ENCODE measurements around the gene PRDX2.

The PRDX2 gene

DNA sequence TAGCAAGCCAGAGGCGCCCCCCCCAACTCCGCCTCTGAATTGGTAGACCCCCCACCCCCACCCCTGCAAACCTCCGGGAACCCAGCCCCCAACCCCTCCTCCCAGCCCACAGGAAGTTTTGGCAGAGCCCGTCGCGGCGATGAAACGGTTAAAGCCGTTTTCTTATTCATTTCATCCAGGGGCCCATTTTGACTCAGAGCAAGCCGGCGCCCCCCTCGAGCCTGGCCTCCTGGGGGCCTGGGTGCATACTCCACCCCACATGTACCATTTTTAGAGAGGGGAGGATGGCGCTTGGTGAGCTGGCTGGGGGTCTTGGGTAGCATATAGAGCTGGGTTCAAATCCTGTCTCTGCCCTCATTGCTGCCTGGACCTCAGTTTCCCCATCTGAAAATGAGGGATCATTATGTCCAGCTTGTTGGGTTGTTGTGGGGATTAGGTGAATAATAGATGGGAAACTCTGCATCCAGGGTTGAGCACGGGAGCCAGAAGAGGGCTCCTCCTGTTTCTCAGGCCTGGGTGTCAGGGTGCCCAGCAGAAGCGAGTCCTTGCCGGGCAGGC lies 18.2 kb downstream of the PRDX2 start:
- H3K9ac ChIP-seq (ENCODE audit: low read depth, low read length) = no peak overlapping the region
- H3K4me1 ChIP-seq (ENCODE audit: insufficient read depth, low read length) = peaks cover 13% of the 10 kb centered on the region
- H3K36me3 ChIP-seq (ENCODE audit: insufficient read depth, low read length) = no peaks in the 10 kb centered on the region
- H3K9me3 ChIP-seq (ENCODE audit: control insufficient read depth, insufficient read depth, low read length) = no peaks in the 10 kb centered on the region

DNA sequence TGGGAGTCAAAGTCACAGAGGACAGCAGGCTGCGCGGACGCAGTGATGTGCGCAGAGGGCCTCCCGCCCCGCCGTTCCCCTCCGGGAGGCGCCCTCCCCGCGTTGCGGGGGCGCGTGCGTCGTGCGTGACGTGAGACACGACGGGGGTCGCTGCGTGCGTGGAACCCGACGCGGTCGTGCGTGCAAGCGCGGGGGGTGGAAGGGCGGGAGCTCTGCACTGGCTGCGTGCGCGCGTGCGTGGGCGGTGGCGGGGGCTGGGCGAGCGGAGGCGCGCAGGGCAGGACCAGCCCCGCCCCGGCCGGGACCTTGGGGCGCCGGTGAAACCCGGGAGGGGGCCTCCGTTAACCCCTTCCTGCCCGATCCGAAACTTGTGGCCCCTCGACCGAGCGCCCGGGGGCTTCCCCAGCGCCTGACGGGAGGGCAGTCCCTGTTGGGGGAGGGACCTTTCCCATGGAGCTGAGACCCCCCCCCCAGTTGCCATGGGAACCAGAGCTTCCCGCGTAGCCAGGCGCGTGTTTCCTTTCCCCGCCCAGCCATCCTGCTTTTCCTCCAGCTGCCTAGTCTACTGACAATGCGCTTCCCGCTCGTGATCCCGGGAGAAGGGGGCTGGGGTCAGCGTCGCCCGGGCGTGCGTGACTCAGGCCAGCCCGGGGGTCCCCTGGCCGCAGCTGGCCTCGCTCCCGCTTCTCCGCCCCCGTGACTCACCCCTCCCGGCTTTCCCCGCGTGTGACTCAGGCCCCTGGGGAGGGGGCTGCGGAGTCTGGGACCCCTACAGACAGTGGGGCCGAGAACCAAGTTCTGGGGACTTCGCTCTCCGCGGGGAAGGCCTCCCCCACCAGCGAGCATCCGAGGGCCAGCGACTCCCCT lies 18.9 kb downstream of the PRDX2 start:
- H3K9ac ChIP-seq (ENCODE audit: low read depth, low read length) = peak overlapping the region; percentile 55; the same call in 1 of the 2 replicates

DNA sequence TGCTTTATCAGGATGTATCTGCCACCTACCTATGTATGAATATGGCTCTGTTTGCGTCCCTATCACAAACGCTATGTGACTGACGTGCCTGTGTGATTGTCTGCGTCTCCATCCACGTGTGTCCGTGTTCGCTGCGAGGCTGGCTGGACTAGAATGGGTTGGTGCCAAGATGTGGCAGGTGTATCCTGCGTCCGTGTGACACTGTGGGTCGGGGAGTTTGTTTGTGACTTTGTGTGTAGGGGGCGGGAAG lies 19.5 kb downstream of the PRDX2 start:
- H3K4me1 ChIP-seq (ENCODE audit: insufficient read depth, low read length) = peaks cover 9% of the 10 kb centered on the region; the same call in 1 of the 2 replicates
- no peaks in the 10 kb centered on the region for H3K9me3 ChIP-seq (ENCODE audit: control insufficient read depth, insufficient read depth, low read length)
- peak overlapping the region; percentile 55; the same call in 1 of the 2 replicates for H3K9ac ChIP-seq (ENCODE audit: low read depth, low read length)
- H3K36me3 ChIP-seq (ENCODE audit: insufficient read depth, low read length) = no peaks in the 10 kb centered on the region

More for the DNA sequence above, 18.9 kb downstream of the PRDX2 start:
- Histone ChIP-seq H3K4me1 (ENCODE audit: insufficient read depth, low read length) (peaks cover 9% of the 10 kb centered on the region; the same call in 1 of the 2 replicates), H3K9me3 (ENCODE audit: control insufficient read depth, insufficient read depth, low read length) (no peaks in the 10 kb centered on the region), H3K36me3 (ENCODE audit: insufficient read depth, low read length) (no peaks in the 10 kb centered on the region)

DNA sequence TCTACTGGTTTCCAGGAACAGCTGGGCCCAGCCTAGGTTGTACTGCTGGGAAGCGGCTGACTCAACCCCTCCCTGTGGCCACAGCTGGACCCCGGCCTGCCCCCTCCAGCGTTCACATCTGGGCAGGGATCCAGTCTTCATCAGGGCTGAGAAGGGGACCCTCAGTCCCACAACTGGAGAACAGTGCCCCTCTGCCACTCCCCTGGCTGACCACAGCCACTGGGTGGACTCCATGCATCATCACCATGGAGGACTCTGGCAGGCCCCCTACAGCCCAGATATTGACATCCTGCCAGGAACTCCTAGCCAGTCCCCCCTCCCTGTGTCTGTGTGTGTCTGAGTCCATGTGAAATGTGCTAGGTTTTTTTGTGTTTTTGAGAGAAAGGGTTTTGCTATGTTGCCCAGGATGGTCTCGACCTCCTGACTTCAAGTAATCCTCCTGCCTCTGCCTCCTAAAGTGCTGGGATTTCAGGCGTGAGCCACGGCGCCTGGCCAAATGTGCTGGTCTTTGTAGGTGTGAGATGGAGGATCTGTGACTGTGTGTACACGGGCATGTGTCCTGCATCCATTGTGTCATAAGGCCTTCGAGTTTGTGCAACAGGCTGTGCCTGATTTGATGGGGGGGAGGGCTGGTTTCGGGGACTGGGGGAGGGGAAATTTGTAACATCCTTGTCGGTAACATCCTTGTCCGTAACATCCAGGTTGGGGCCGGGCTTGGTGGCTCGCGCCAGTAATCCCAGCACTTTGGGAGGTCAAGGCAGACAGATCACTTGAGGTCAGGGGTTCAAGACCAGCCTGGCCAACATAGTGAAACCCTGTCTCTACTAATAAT lies 22.2 kb downstream of the PRDX2 start:
- Histone ChIP-seq H3K9ac (ENCODE audit: low read depth, low read length) (peak overlapping the region; percentile 66), H3K9me3 (ENCODE audit: control insufficient read depth, insufficient read depth, low read length) (no peaks in the 10 kb centered on the region), H3K4me1 (ENCODE audit: insufficient read depth, low read length) (peaks cover 4% of the 10 kb centered on the region; the same call in 1 of the 2 replicates), H3K36me3 (ENCODE audit: insufficient read depth, low read length) (no peaks in the 10 kb centered on the region)

DNA sequence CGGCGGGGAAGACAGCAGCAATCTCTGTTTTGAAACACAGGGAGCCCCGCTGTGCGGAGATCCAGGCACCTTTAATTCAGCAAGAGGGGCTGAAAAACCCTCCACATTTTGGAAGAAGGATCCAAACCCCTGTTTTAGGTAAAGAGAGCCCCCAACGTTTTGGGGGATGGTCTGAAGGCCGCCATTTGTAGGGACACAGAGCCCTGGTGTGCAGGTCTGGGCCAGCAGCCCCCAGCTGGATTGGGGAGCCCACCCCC lies 22.8 kb downstream of the PRDX2 start:
- Histone ChIP-seq H3K36me3 (ENCODE audit: insufficient read depth, low read length) (no peaks in the 10 kb centered on the region), H3K9ac (ENCODE audit: low read depth, low read length) (peak overlapping the region; percentile 66), H3K9me3 (ENCODE audit: control insufficient read depth, insufficient read depth, low read length) (no peaks in the 10 kb centered on the region), H3K4me1 (ENCODE audit: insufficient read depth, low read length) (peaks cover 4% of the 10 kb centered on the region; the same call in 1 of the 2 replicates)

DNA sequence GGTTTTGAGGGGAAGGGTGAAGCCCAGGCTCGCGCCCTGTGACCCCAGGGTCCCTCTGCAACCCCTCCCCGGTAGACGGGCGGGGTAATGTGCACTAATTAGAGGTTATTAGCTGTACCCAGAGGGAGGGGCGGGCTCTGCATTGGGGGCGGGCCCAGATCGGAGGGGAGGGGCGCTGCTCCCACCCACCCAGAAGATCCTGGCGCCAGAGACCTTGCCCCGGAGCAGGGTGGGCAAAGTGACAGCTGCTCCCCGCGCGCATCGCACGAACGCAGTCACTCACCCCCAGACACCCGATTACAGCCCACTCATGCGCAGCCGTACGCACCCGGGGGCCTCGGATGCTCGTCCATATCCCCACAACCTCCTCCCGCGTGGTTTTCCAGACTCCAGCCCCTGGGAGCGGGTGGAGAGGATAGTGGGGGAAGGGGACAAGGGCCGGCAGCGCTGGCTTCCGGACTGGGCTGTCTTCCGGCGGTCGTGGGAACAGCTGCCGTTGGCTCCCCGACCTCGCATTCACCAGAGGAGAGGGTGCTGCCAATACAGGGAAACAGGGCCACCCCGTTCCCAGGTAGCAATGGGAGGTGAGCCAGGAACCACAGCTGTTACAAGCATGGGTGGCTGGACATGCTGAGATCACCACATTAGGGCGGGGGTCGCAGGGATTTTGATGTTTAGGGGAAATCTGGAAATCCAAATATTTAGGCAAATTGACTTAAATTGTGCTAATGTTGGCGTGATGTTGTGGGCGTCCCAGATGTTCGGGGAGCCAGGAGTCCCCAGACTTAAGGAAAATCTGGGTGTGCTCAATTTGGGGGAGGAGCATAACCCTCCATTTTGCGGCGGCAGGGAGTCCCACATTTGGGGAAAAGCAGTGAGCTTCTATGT lies 23.3 kb downstream of the PRDX2 start:
- Histone ChIP-seq H3K4me1 (ENCODE audit: insufficient read depth, low read length) (no peaks in the 10 kb centered on the region; the same call in 1 of the 2 replicates), H3K9me3 (ENCODE audit: control insufficient read depth, insufficient read depth, low read length) (no peaks in the 10 kb centered on the region), H3K9ac (ENCODE audit: low read depth, low read length) (peak overlapping the region; percentile 66), H3K36me3 (ENCODE audit: insufficient read depth, low read length) (no peaks in the 10 kb centered on the region)

DNA sequence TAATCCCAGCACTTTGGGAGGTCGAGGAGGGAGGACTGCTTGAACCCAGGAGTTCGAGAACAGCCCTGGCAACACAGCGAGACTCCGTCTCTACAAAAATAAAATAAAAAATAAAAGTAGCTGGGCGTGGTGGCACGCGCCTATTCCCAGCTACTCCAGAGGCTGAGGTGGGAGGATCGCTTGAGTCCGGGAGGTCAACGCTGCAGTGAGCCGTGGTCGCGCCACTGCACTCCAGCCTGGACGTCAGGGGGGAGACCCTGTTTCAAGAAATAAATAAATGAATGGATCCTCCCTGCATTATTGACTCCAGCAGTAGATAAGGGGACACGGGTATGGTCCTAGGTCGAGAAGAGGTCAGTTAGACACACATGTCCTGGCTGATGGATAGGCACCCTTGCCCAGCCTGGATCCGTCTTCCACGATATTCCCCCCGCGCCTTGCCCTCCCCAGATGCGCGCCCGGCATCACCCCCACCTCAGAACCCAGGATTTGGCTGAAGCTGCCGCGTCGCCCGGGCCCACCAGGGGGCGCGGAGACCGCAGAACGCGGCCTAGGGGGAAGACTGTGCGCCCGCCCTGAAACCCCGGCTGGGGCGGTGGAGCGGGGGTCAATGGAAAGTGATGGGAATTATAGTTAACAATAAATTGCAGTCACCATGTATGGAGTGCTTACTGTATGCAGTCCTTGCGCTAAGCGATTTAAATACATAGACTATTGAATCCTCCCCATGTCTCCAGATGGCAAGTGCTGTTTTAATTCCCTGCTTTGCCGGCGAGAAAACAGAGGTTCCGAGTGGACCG lies 24.2 kb downstream of the PRDX2 start:
- Histone ChIP-seq H3K9me3 (ENCODE audit: control insufficient read depth, insufficient read depth, low read length) (no peaks in the 10 kb centered on the region), H3K36me3 (ENCODE audit: insufficient read depth, low read length) (no peaks in the 10 kb centered on the region), H3K4me1 (ENCODE audit: insufficient read depth, low read length) (no peaks in the 10 kb centered on the region; the same call in 1 of the 2 replicates), H3K9ac (ENCODE audit: low read depth, low read length) (peak overlapping the region; percentile 66; the same call in 1 of the 2 replicates)

DNA sequence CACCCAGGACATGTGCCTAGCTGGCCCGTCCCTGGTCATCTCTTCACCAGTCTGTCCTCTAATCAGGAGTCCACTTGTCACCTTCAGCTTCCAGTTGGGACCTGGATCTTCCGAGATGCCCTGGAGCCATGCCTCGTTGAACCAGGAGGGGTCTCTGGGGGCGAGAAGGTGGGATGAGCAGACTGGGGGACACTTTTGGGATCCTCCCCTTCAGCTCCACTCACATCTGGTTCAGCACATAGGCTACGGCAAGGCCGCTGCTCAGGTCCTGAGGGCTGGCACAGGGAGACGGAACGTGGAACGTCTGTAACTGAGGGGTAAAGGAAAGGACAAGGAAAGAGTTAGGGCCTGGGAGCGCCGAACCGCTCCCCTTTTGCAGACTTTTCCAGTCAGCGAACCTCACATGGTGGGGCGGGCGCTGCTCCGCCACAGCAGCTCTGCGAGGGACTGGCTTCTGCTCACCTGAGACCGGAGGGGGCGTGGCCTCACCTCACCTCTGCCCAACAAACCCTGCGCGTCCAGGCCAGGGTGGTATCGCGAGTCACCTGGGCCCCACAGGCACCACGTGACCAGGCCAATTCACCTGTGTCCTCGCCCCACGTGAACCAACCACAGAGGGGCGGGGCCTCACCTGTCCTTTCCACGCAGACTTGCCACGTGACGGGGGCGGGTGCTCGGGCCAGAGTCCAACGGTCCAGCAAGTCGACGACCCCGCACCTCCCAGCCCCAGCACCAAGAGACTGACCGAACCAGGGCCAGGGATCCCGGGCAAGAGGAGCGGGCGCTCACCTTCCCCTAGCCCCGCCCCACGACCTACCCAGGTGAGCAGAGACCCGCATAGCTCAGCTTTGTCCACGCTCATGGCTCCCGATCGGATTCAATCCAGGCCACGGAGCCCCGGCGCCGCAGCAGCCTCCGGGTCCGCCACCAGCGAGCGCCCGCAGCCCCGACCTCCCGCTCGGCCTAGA lies 26.7 kb downstream of the PRDX2 start, which contains the start of gene HOOK2:
Gene HOOK2, minus strand, starts transcription at position 965 of the 968 bp plus-strand sequence. Its CDS starts 103 bp downstream, at position 862.
- no peaks in the 10 kb centered on the region; the same call in 1 of the 2 replicates for H3K4me1 ChIP-seq (ENCODE audit: insufficient read depth, low read length)
- H3K9ac ChIP-seq (ENCODE audit: low read depth, low read length) = peak within 1 kb of the TSS; percentile 67
- H3K36me3 ChIP-seq (ENCODE audit: insufficient read depth, low read length) = no peaks in the 10 kb centered on the region
- H3K9me3 ChIP-seq (ENCODE audit: control insufficient read depth, insufficient read depth, low read length) = no peaks in the 10 kb centered on the region

DNA sequence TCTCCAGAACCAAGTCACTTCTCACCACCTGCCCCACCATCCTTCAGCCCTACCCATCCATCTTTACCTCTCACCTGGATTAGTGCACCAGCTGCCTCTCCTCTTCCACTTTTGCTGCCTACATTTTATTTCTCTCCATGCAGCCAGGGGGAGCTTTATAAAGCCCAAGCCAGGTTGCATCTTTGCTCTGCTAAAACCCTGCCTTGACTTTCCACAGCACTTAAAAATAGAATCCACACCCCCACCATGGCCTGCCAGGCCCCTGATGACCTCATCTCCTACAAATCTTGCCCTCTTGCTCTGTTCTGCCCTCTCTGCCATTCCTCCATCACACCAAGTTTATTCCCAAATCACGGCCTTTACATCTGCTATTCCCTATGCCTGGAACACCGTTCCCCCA lies 28.0 kb downstream of the PRDX2 start:
- Histone ChIP-seq H3K4me1 (ENCODE audit: insufficient read depth, low read length) (no peaks in the 10 kb centered on the region; the same call in 1 of the 2 replicates), H3K9ac (ENCODE audit: low read depth, low read length) (no peak overlapping the region), H3K36me3 (ENCODE audit: insufficient read depth, low read length) (no peaks in the 10 kb centered on the region), H3K9me3 (ENCODE audit: control insufficient read depth, insufficient read depth, low read length) (no peaks in the 10 kb centered on the region)

DNA sequence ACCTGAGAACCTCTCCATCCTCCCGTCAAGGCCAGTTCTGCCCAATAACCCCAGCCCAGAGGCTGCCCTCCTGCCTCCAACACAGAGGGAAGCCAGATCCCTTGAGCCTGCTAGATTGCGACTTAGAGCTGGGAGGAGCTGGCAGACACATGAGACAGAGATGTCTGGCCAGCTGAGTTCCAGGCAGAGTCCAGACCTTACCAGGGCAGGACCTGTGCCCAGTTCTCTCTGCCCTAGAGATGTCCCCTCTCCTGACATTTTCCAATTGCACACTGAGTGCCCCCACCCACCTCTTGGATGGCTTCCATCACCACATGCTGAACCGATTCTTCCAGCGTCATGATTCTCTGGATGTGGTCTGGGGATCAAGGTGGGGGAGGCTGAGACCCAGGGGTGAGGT lies 29.3 kb downstream of the PRDX2 start:
- Histone ChIP-seq H3K9me3 (ENCODE audit: control insufficient read depth, insufficient read depth, low read length) (no peaks in the 10 kb centered on the region), H3K36me3 (ENCODE audit: insufficient read depth, low read length) (no peaks in the 10 kb centered on the region), H3K9ac (ENCODE audit: low read depth, low read length) (no peak overlapping the region), H3K4me1 (ENCODE audit: insufficient read depth, low read length) (no peaks in the 10 kb centered on the region)

DNA sequence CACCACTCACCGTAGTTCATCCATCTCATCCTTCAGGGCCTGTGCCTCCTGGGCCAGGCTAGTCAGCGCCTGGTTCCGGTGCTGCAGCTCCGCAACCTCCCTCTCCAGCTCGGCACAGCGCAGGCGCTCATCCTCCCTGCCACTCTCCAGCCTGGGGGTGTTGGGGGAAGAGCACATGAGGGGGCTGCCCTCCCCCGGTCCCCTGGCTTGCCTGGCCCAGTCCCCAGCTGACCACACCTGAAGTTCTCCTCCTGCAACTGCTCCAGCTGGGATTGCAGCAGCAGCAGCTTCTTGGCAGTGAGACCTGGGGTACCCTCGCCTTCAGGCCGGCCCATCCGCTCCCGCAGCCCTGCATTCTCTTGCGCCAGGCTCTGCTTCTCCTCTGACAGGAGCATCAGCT lies 30.7 kb downstream of the PRDX2 start:
- H3K9ac ChIP-seq (ENCODE audit: low read depth, low read length) = no peak overlapping the region
- H3K36me3 ChIP-seq (ENCODE audit: insufficient read depth, low read length) = no peaks in the 10 kb centered on the region
- H3K9me3 ChIP-seq (ENCODE audit: control insufficient read depth, insufficient read depth, low read length) = no peaks in the 10 kb centered on the region
- H3K4me1 ChIP-seq (ENCODE audit: insufficient read depth, low read length) = no peaks in the 10 kb centered on the region

DNA sequence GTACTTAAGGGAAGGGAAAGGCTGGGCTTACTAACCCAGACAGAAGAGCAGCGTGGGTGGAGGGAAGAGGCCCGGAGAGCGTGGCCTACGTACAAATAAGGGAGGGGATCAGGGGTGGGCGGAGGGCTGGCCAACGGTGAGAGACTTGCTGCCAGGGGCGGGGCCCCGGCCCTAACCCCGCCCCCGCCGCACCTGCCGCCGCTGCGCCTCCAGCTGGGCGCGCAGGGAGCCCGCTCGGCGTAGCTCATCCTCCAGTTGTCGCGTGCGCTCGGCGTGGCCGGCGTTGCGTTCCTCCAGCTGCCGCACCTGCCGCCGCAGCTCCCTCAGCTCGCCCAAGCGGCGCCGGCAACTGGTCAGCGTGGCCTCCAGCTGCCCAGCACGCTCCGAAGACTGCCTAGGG lies 31.9 kb downstream of the PRDX2 start:
- no peaks in the 10 kb centered on the region for H3K36me3 ChIP-seq (ENCODE audit: insufficient read depth, low read length)
- no peaks in the 10 kb centered on the region for H3K9me3 ChIP-seq (ENCODE audit: control insufficient read depth, insufficient read depth, low read length)
- H3K4me1 ChIP-seq (ENCODE audit: insufficient read depth, low read length) = no peaks in the 10 kb centered on the region
- 0 out of 2 replicates have a peak overlapping the region, but pooled peaks have one; percentile 9 for H3K9ac ChIP-seq (ENCODE audit: low read depth, low read length)

Data from ES-I3 (cell line).